Activated T-helper 9 cell treated with anti-CD3 and anti-CD28 coated beads, Interleukin-2, amount 50 U/mL, for 16 hours (primary cell): ENCODE results near the gene TMEM190.
A peak's percentile ranks its signal among the peaks of the same experiment; 100 is the strongest.

Experiments used
- DNase-seq: peaks from one replicate; pipeline ENCODE4 v3.0.0-alpha.2; 2020; ENCODE audit warnings: low read depth

Gene TMEM190

GRCh38 chr19:55352040-55352439 lies 24.6 kb upstream of the TMEM190 start:
- no peak for DNase-seq

GRCh38 chr19:55352549-55353145 lies 24.0 kb upstream of the TMEM190 start:
- DNase-seq: no peak

DNA sequence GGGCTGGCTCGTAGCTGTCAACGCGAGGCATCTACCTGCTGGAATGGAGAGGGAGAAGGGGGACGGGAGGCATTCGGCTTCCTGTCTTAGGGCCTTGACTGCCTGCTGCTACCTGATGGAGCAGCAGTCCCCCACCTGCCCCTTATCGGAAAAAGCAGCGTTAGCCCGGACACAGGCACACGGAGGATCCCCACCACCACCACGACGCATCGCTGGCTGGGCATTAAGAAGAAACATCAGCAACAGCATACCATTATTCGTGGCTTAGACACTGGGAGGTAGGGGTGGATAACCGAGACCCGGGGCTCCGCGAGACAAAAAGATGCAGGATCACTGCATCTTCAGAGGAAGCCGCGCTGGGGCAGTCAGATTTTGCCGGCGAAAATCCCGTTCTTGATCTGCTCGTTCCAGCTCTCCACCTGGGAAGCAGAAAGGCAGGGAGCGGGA lies 23.2 kb upstream of the TMEM190 start:
- no peak for DNase-seq

GRCh38 chr19:55353803-55354697 lies 22.6 kb upstream of the TMEM190 start:
- peak; percentile 32 for DNase-seq

GRCh38 chr19:55354698-55355212 lies 21.9 kb upstream of the TMEM190 start, which contains the start of gene COX6B2:
TSS of gene COX6B2 (minus strand) at chr19:55354719. CDS start at chr19:55354521, 198 bp downstream.
- no peak for DNase-seq

- no peak for DNase-seq
Measured at GRCh38 chr19:55355213-55355821, 21.3 kb upstream of the TMEM190 start.

GRCh38 chr19:55358493-55358892 lies 18.1 kb upstream of the TMEM190 start:
- no peak for DNase-seq

DNA sequence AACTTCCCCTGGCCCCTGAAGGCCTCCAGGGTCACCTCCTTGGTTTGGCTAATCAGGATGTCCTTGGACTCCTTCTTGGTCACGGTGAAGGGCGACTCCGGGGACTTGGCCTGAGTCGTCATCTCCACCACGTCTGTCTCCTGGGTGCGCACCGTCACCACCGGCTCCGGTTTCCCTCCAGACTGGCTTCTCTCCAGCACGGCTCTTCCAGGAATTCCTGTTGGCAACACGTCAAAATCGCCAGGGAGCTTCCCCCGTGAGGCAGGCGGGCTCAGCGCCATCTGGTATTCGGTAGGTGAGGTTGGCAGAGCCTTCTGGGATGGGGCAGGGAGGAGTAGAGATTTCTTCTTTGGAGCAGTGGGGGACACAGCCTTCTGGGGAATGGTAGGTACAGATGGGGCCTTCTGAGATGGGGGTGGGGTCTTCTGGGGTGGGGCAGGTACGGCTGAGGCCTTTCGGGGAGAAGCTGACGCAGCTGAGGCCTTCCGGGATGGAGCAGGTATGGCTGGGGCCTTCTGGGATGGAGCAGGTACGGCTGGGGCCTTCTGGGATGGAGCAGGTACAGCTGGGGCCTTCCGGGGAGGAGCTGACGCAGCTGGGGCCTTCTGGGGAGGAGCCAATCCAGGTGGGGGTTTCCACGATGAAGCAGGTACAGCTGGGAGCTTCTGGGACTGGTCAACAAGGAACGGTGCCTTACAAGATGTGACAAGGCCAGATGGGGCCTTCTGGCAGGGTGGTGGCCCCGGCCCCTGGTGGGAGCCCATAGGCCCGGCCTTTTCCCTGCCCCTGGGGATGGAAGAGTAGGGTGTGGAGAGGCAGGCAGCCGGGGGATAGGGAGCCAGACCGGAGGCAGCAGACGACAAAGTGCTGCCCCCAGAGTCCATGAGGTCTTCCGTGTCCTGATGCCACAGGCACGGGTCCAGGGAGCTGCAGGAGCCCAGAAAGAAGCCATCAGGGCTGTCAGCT lies 17.4 kb upstream of the TMEM190 start:
- DNase-seq: no peak

DNA sequence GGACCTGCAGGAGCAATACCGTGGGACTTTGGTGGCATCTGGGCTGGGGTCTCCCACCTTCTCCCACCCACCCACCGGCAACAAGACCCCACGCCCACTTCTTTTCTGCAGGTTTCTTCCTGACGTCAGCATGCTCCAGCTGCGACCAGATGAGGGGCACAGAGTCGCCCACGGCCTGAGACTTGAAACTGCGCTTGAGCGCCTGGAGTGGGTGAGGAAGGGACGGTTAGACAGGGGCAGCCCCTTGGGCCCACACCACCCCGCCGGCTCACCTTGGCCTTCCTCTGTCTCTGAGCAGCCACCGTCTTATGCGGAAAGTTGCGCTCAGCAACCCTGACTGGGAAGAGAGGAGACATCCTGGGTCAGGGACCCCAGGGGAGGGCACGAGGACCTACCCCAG lies 15.7 kb upstream of the TMEM190 start:
- no peak for DNase-seq

- no peak for DNase-seq
Measured at GRCh38 chr19:55362174-55362989, 14.2 kb upstream of the TMEM190 start.

DNA sequence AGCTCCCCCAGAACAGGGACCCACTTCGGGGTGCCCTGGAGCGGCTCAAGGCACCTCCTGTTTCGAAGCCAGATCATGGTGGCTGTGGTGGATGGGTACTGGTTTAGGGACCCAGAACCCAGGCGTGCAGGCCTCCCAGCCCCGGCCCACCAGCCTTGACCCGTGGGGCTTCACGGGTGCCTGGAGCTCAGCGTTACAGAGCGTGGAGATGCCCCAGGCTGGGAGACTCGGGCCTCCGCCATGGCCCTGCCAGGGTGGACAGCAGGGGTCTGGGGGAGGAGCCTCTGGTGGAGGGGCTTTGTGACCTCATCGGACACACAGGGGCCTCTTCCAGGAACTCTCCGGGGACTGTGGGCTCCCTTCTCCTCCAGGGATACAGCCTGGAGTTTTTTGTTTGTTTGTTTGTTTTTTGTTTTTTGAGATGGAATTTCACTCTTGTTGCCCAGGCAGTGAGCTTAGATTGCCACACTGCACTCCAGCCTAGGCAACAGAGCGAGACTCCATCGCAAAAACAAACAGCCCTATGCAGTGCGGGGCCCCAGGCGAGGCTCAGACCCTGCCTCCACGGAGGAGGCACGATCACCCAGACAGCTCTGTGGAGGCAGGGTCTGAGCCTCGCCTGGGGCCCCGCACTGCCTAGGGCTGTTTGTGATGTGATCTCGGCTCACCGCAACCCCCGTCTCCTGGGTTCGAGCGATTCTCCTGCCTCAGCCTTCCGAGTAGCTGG lies 13.5 kb upstream of the TMEM190 start, which contains the start of gene GARIN5B:
TSS of gene GARIN5B (minus strand) at position 271 of the 727 bp plus-strand sequence. CDS start at position 77, 194 bp downstream.
- DNase-seq: no peak

DNA sequence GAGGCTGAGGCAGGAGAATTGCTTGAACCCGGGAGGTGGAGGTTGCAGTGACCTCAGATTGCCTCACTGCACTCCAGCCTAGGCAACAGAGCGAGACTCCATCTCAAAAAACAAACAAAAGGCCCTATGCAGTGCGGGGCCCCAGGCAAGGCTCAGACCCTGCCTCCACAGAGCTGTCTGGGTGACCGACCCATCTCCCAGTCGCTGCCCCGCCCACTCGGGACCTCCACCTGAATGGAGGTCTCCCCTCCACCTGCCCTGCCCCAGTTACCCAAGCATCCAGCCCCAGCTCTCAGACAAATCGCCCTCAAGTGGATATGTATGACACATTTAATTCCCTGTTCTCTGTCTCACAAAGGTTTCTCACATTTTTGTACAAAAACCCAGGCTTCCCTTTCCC lies 11.4 kb upstream of the TMEM190 start:
- DNase-seq: no peak

- no peak for DNase-seq
Measured at GRCh38 chr19:55365964-55366363, 10.7 kb upstream of the TMEM190 start.

- no peak for DNase-seq
Measured at GRCh38 chr19:55366790-55367189, 9.8 kb upstream of the TMEM190 start.

DNA sequence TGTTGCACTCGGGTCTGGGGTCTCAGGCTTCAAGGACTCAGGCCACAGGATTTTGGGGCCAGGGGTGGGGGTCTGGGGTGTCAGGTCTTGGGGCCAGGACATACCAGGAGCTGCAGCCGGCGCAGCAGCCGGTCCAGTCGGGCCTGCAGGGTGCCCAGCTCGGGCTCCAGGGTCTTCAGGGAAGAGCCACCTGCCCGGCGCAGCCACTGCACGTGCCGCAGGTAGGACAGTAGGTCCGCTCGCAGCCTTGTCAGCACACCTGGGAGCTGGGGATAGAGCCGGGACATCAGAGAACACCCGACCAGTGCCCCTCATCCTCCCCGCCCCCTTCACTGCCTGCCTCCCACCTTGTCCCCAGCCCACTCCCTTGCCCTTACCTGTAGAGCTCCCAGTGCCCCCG lies 8.5 kb upstream of the TMEM190 start:
- DNase-seq: no peak

- peak; percentile 24 for DNase-seq
Measured at GRCh38 chr19:55368701-55369563, 7.7 kb upstream of the TMEM190 start.

GRCh38 chr19:55369653-55370304 lies 6.8 kb upstream of the TMEM190 start:
- peak; percentile 10 for DNase-seq

- DNase-seq: no peak
Measured at GRCh38 chr19:55370305-55370988, 6.2 kb upstream of the TMEM190 start, which contains the start of gene IL11. TSS of gene IL11 (minus strand) at chr19:55370463. CDS start at chr19:55370310, 153 bp downstream.
